HG03432 (cell line): ENCODE data around the gene AP1B1.

Experiments
- ATAC-seq: cut with Tn5 transposase; IDR thresholded peaks from one replicate; pipeline ENCODE4 v1.9.1; 2021; ENCODE audit warnings: mild to moderate bottlenecking, moderate library complexity; ENCODE audit not compliant: unreplicated experiment

AP1B1 gene

GRCh38 chr22:29315286-29316140 is 72.9 kb downstream of the AP1B1 start, which contains the start of gene RASL10A:
Gene RASL10A (minus strand): TSS chr22:29315697. CDS start chr22:29315246, 451 bp downstream.
- no peak for ATAC-seq

GRCh38 chr22:29314537-29315285 is 73.7 kb downstream of the AP1B1 start:
- no peak for ATAC-seq

- no peak for ATAC-seq
Measured at GRCh38 chr22:29313576-29314466, 74.5 kb downstream of the AP1B1 start.

- ATAC-seq: no peak
Measured at GRCh38 chr22:29313126-29313575, 75.2 kb downstream of the AP1B1 start.

- no peak for ATAC-seq
Measured at GRCh38 chr22:29312218-29313125, 75.9 kb downstream of the AP1B1 start.

- no peak for ATAC-seq
Measured at GRCh38 chr22:29311464-29312217, 76.7 kb downstream of the AP1B1 start.

- ATAC-seq: no peak
Measured at GRCh38 chr22:29310863-29311339, 77.5 kb downstream of the AP1B1 start.

GRCh38 chr22:29310065-29310862 is 78.1 kb downstream of the AP1B1 start:
- ATAC-seq: no peak

GRCh38 chr22:29309332-29310064 is 78.9 kb downstream of the AP1B1 start:
- no peak for ATAC-seq

- no peak for ATAC-seq
Measured at GRCh38 chr22:29308791-29309262, 79.5 kb downstream of the AP1B1 start.

GRCh38 chr22:29308148-29308790 is 80.1 kb downstream of the AP1B1 start:
- ATAC-seq: no peak

GRCh38 chr22:29307596-29308147 is 80.7 kb downstream of the AP1B1 start:
- ATAC-seq: no peak

GRCh38 chr22:29306835-29307595 is 81.4 kb downstream of the AP1B1 start:
- no peak for ATAC-seq

- no peak for ATAC-seq
Measured at GRCh38 chr22:29306175-29306834, 82.1 kb downstream of the AP1B1 start, which contains the start of gene GAS2L1. Gene GAS2L1 (plus strand): TSS chr22:29306650. CDS start chr22:29308106, 1,456 bp downstream.

- ATAC-seq: no peak
Measured at GRCh38 chr22:29305836-29306174, 82.6 kb downstream of the AP1B1 start.
